ENCODE measurements around the gene DIAPH3.

DIAPH3 gene

GRCh38 chr13:59950266-59950665 lies 213.5 kb downstream of the DIAPH3 start:
- no peak for DNase-seq

GRCh38 chr13:59948686-59949085 lies 215.0 kb downstream of the DIAPH3 start:
- no peak for DNase-seq

- DNase-seq: no peak
These were observed 216.8 kb downstream of the DIAPH3 start for GRCh38 chr13:59946944-59947343.

GRCh38 chr13:59931621-59932020 lies 232.1 kb downstream of the DIAPH3 start:
- no peak for DNase-seq

- no peak for DNase-seq
These were observed 239.5 kb downstream of the DIAPH3 start for GRCh38 chr13:59924256-59924655.

- DNase-seq: no peak
These were observed 248.5 kb downstream of the DIAPH3 start for GRCh38 chr13:59915252-59915651.

GRCh38 chr13:59914556-59914955 lies 249.2 kb downstream of the DIAPH3 start:
- DNase-seq: no peak

GRCh38 chr13:59906413-59907049 lies 257.2 kb downstream of the DIAPH3 start:
- DNase-seq: no peak

GRCh38 chr13:59901191-59901590 lies 262.5 kb downstream of the DIAPH3 start:
- DNase-seq: no peak

GRCh38 chr13:59898066-59898465 lies 265.7 kb downstream of the DIAPH3 start:
- no peak for DNase-seq

- no peak for DNase-seq
These were observed 270.5 kb downstream of the DIAPH3 start for GRCh38 chr13:59893266-59893665.

- DNase-seq: no peak
These were observed 272.7 kb downstream of the DIAPH3 start for GRCh38 chr13:59891053-59891452.

GRCh38 chr13:59890054-59890453 lies 273.7 kb downstream of the DIAPH3 start:
- no peak for DNase-seq

GRCh38 chr13:59888408-59888807 lies 275.3 kb downstream of the DIAPH3 start:
- no peak for DNase-seq

GRCh38 chr13:59885076-59885475 lies 278.7 kb downstream of the DIAPH3 start:
- no peak for DNase-seq

- no peak for DNase-seq
These were observed 279.8 kb downstream of the DIAPH3 start for GRCh38 chr13:59883885-59884284.

- no peak for DNase-seq
These were observed 283.3 kb downstream of the DIAPH3 start for GRCh38 chr13:59880468-59880867.

- no peak for DNase-seq
These were observed 284.4 kb downstream of the DIAPH3 start for GRCh38 chr13:59879281-59879680.

- no peak for DNase-seq
These were observed 285.8 kb downstream of the DIAPH3 start for GRCh38 chr13:59877933-59878332.

GRCh38 chr13:59874973-59875372 lies 288.8 kb downstream of the DIAPH3 start:
- no peak for DNase-seq

GRCh38 chr13:59873856-59874255 lies 289.9 kb downstream of the DIAPH3 start:
- DNase-seq: no peak

- DNase-seq: no peak
These were observed 290.4 kb downstream of the DIAPH3 start for GRCh38 chr13:59873309-59873708.

- DNase-seq: no peak
These were observed 295.9 kb downstream of the DIAPH3 start for GRCh38 chr13:59867867-59868266.

- DNase-seq: no peak
These were observed 298.3 kb downstream of the DIAPH3 start for GRCh38 chr13:59865398-59865797.

- no peak for DNase-seq
These were observed 300.1 kb downstream of the DIAPH3 start for GRCh38 chr13:59863621-59864020.

- no peak for DNase-seq
These were observed 302.1 kb downstream of the DIAPH3 start for GRCh38 chr13:59861676-59862075.

All from NCI-H1048 (cell line).